ENCODE measurements around the gene ACKR4.
"Not testable (repeated sequence)": the region's sequence is repeated elsewhere in the genome, so short reads cannot be mapped to it uniquely, and the experiment has no call there.

ACKR4 gene

DNA sequence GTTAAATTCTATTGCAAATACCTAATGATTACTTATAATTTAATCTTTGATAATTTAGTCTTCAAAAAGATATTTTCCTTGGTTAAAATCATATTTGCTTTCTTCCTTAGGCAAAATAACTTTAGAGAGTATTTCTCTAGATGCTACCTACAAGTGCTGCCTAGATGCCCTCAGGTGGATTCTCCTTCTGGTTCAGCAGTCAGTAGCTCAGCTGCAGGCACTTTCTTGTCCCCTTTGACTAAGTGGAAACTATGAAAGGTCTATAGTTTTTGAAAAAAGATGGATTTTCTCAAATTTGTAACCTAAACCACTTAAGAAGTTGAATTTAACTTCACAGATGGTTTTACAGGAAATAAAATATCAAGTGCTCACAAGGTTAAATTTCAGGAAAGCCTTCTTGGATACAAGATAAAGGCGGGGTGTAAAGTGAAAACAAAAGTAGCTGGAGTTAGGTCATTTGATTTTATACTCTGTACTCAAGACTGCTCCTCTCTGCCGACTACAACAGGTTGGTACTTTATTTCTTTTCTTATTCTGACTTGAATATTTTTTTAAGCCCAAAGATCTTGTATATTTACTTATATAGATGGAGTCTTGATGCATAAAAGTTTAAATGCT, at the start of gene ACKR4:
Gene ACKR4, plus strand, starts transcription at position 455 of the 618 bp plus-strand sequence. CDS start 3,128 bp downstream, outside the sequence.
- DNase-seq: no peak

GRCh38 chr3:132549169-132549568, 47.9 kb upstream of the ACKR4 start:
- DNase-seq: no peak

- DNase-seq: no peak
Observed at GRCh38 chr3:132549890-132550578, 47.0 kb upstream of the ACKR4 start.

GRCh38 chr3:132550579-132551305, 46.3 kb upstream of the ACKR4 start:
- DNase-seq: no peak

- DNase-seq: no peak
Observed at GRCh38 chr3:132553826-132554225, 43.2 kb upstream of the ACKR4 start.

DNA sequence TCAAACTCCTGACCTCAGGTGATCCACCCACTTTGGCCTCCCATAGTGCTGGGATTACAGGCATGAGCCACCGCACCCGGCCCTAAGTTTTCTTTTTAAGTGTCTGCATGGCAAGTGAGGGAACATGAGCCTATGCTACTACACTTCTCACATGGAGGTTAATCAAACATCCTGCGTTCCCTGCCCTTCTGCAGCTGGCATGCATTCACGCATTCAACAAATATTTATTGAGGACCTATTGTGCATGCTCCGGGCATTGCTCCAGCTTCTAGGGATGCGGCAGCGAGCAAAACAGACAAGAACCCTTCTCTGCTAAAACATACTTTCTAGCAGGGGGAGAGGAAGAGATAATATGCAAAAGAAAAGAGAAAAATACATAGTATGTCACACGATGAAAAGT, 42.6 kb upstream of the ACKR4 start:
- DNase-seq: no peak

- DNase-seq: no peak
Observed at GRCh38 chr3:132555306-132556035, 41.6 kb upstream of the ACKR4 start.

- not testable (repeated sequence) for DNase-seq
Observed at GRCh38 chr3:132556036-132556386, 41.1 kb upstream of the ACKR4 start.

DNA sequence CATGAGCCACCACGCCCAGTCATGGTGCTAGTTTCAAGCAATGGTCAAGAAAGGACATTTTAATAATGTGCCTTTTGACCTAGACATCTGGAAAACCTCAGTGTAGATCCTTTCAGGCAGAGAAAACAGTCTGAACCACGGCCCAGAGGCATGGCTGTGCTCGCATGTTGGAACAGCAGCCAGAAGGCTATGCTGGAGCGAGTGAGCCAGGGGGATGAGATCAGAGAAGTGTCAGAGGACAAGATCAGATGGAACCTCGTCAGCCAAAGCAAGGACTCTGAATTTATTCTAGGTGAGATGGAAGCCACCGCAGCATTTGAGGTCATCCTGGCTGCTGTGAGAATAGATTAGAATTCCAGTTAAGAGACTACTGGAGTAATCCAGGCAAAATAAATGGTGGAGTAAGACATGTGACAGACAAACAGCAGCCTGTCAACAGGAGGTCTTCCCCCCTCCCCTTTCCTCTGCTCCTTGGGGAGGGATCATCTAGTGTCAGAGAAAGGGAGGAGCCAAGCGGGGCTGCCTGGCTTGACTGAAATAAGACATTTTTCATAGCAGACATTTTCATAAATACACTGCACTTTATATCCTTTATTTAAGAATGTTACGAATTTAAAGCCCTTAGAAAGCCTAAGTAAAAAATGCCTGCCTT, 40.4 kb upstream of the ACKR4 start:
- no peak for DNase-seq

DNA sequence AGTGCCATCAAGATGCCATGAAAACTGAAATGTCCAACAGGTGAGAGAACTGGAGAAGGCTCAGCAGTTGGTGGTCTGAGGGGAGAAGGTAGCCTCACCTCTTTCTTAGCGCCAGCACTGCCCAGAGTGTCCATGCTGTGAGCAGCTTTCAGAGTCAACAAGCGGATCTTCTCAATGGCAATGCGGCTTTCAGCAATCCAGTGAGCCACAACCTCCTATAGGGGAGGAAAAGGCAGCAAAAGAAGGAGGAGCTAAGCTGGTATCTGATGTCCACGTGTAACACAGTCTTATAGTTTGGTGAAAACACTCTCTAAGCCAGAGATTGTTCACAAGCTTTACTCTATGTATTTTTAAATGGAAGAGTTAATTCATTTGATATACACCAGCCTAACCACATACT, 36.1 kb upstream of the ACKR4 start:
- no peak for DNase-seq

GRCh38 chr3:132563420-132564069, 33.5 kb upstream of the ACKR4 start:
- DNase-seq: no peak

- DNase-seq: no peak
Observed at GRCh38 chr3:132564070-132564465, 33.0 kb upstream of the ACKR4 start.

- no peak for DNase-seq
Observed at GRCh38 chr3:132568422-132568821, 28.6 kb upstream of the ACKR4 start.

GRCh38 chr3:132569153-132569552, 27.9 kb upstream of the ACKR4 start:
- no peak for DNase-seq

GRCh38 chr3:132569580-132569979, 27.5 kb upstream of the ACKR4 start:
- DNase-seq: no peak

DNA sequence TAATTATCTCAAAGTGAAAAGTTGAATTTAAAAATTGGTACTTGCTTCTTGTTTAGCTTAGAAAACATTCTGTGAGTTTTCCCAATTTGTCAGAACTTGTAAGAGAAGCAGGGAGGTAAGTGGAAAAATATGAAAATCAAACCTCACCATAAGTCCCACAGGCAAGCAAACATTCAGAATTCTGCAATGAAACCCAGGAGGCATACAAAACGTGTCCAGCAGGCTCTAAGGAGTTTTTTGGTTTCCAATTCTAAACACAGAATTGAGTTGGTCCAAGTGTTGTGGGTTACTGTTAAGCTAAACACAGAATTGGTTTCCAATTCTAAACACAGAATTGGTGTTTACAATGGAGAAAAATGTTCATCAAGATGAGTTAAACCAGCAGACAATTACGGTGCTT, 27.1 kb upstream of the ACKR4 start:
- no peak for DNase-seq

DNA sequence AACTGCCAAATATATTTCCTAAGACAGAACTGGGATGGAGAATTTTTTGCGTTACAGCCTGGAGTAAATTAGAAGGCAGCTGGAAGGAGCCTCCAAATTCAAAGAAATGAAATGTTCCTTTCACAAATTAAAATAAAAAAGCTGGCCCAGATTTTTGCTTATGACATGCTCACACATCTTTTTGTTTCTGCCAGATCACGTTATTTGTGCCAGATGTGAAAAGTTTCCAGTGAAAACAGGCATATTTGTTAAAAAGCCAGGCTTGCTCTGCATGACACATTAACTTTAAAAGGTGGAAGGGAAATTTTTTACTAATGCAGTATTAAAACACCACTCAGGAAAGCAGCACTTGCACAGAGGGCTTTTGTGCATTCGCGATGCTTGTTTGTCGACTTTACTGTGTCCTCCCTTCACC, 23.3 kb upstream of the ACKR4 start:
- DNase-seq: no peak

DNA sequence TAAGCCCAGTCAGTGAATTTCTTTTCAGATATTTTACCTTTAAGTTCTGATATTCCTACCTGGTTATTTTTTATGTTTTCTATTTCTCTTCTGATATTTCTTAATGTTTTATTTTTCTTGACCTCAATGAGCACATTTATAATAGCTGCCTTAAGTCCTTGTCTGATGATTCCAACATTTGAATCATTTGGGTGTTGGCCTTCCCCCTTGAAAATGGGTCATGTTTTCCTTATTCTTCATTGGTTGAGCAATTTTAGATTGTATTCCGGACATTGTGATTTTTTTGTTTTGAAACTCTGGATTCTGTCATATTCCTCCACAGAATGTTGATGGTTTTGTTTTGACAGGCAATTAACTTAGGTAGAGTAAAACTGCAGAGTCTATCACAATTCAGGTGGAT, 9.7 kb upstream of the ACKR4 start:
- no peak for DNase-seq

DNA sequence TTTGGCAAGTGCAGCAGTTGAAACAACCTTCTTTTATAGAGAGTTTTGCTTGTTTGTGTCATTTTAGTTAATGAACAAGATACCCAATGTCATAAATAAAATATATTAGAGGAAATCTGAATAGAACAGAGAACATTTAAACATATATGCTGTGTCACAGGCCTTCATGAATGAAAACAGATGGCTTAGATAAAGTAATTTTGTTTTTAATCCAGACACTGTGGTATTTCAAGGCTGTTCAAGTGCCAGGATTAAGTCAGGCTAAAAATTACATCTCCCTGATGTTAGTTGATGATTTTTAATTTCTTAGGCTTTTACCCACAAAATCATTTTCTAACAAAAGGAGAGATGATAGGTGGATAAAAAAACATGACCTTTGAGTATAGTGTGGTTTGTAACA, 4.9 kb upstream of the ACKR4 start:
- DNase-seq: no peak

GRCh38 chr3:132593241-132593946, 3.7 kb upstream of the ACKR4 start:
- no peak for DNase-seq

- DNase-seq: no peak
Observed at GRCh38 chr3:132593947-132594323, 3.1 kb upstream of the ACKR4 start.

DNA sequence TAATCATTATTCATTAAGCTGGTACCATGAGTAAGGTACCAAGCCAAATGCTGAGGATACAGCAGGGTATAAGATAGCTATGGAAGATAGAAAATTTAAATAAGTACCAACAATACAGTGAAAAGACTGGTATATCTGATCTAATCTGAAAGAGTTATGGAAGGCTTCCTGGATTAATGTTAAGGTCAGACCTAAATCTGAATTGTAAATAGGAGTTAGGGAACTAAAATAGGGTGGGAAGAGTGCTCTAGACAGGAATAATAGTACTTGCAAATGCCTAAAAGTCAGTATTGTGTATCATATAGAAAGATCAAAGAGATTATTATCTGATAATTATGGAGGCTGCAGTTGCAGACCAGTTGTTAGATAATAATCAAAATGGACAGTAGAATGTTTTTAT, 2.6 kb upstream of the ACKR4 start:
- DNase-seq: no peak

Data from DMS 273 treated with DMSO at 0.1 percent for 48 hours (cell line).